HCT116 (cell line): ENCODE results near the gene PPY. TPM values are rescaled to one million over a fixed set of nuclear protein-coding genes. Genes with fewer than 3 reads are reported as not detected.

ENCODE experiments used
- ATAC-seq: fragments of 200-7000 bp; cut with Tn5 transposase; 2 replicates; pipeline ENCODE4 v1.9.1; 2020; ENCODE audit warnings: mild to moderate bottlenecking, moderate library complexity
- BruUV-seq: library from RNA; stranded (reverse); fragments of 400-500 nt; replicated peaks from 2 replicates; lab custom pipeline; 2021; lab: Mats Ljungman, UMichigan
- CTCF ChIA-PET: fragments of 300-600 bp; sonication (Branson Sonifier 250); formaldehyde crosslinking; loops from one replicate; lab custom pipeline; 2021; ENCODE audit warnings: antibody characterized with exemption; lab: Charles Lee
- POLR2A ChIA-PET: fragments of 300-600, 350-600 bp; sonication (Branson Sonifier 250); formaldehyde crosslinking; loops from one replicate; lab custom pipeline; 2021; ENCODE audit warnings: antibody characterized with exemption; lab: Charles Lee
- RAD21 ChIA-PET, 2 experiments: fragments of 300-600 bp; sonication (Branson Sonifier 250); formaldehyde crosslinking; loops; one replicate each; lab custom pipeline; 2023; ENCODE audit warnings: low total read pairs in 2 of 2; ENCODE audit not compliant: uncharacterized antibody in 2 of 2, unreplicated experiment in 2 of 2, low non-redundant PET in 1 of 2; lab: Charles Lee
- DNase-seq: peaks from one replicate; pipeline ENCODE4 v3.0.0-alpha.2; 2010; ENCODE audit warnings: low read depth, low spot score
- H2AFZ ChIP-seq: fragments of 200-600 bp; shearing (Covaris generic), sonication (generic); 2 replicates; pipeline ENCODE4 v1.6.1; 2017; ENCODE audit warnings: low read depth, mixed run types, mixed read lengths, antibody characterized with exemption, low read length; ENCODE audit not compliant: poor library complexity, severe bottlenecking
- H3K27ac ChIP-seq: 2 replicates; pipeline ENCODE4 v1.5.1; 2012; ENCODE audit warnings: low read depth, low read length
- H3K27me3 ChIP-seq: fragments of 200-600 bp; sonication (generic); 2 replicates; pipeline ENCODE4 v1.6.1; 2016; ENCODE audit warnings: mixed run types, low read length, mixed read lengths; ENCODE audit not compliant: insufficient read depth
- H3K36me3 ChIP-seq, 2 experiments: fragments of 200-500 bp in 1 of 2; fragments of 200-600 bp in 1 of 2; sonication (Bioruptor generic) in 1 of 2; sonication (generic) in 1 of 2; 2 replicates each; pipeline versions ENCODE4 v1.5.1 to v1.6.1; 2014 to 2016; ENCODE audit warnings: low read length in 2 of 2, inconsistent platforms in 1 of 2, mixed read lengths in 1 of 2, mixed run types in 1 of 2; ENCODE audit not compliant: insufficient read depth in 2 of 2, control insufficient read depth in 1 of 2
- H3K4me1 ChIP-seq, 2 experiments: fragments of 200-600 bp in 1 of 2; sonication (generic) in 1 of 2; 2 replicates each; pipeline versions ENCODE4 v1.5.1 to v1.6.1; 2012 to 2017; ENCODE audit warnings: low read length in 2 of 2, inconsistent platforms in 1 of 2, mild to moderate bottlenecking in 1 of 2, mixed read lengths in 1 of 2, mixed run types in 1 of 2, moderate library complexity in 1 of 2; ENCODE audit not compliant: insufficient read depth in 2 of 2, control insufficient read depth in 1 of 2
- H3K4me2 ChIP-seq: fragments of 200-600 bp; sonication (generic); 2 replicates; pipeline ENCODE4 v1.6.1; 2017; ENCODE audit warnings: mixed run types, low read length, mixed read lengths
- H3K4me3 ChIP-seq, 2 experiments: fragments of 200-600 bp in 1 of 2; sonication (generic) in 1 of 2; replicated peaks in 1 of 2; 2 replicates each; pipeline ENCODE4 v1.5.1; 2011 to 2016; ENCODE audit warnings: low read length in 2 of 2, control low read depth in 1 of 2, low read depth in 1 of 2, mild to moderate bottlenecking in 1 of 2, mixed read lengths in 1 of 2, mixed run types in 1 of 2
- H3K79me2 ChIP-seq: fragments of 200-600 bp; sonication (generic); 2 replicates; pipeline ENCODE4 v1.6.1; 2017; ENCODE audit warnings: mild to moderate bottlenecking, mixed run types, low read length, moderate library complexity, mixed read lengths; ENCODE audit not compliant: insufficient read depth
- H3K9ac ChIP-seq: fragments of 200-600 bp; sonication (generic); 2 replicates; pipeline ENCODE4 v1.6.1; 2016; ENCODE audit warnings: low read length, mixed read lengths
- H3K9me2 ChIP-seq: fragments of 200-600 bp; sonication (generic), shearing (Covaris generic); 2 replicates; pipeline ENCODE4 v1.6.1; 2017; ENCODE audit warnings: mixed run types, mild to moderate bottlenecking, moderate library complexity; ENCODE audit not compliant: insufficient read depth
- H3K9me3 ChIP-seq, 2 experiments: fragments of 200-500 bp in 1 of 2; fragments of 200-600 bp in 1 of 2; sonication (Bioruptor generic) in 1 of 2; sonication (generic) in 1 of 2; 2 replicates each; pipeline ENCODE4 v1.6.1; 2014 to 2017; ENCODE audit warnings: low read length in 2 of 2, mixed read lengths in 2 of 2, inconsistent platforms in 1 of 2, low read depth in 1 of 2, mild to moderate bottlenecking in 1 of 2, mixed run types in 1 of 2, moderate library complexity in 1 of 2; ENCODE audit not compliant: control insufficient read depth in 1 of 2, insufficient read depth in 1 of 2
- H4K20me1 ChIP-seq: fragments of 200-600 bp; sonication (generic), shearing (Covaris generic); 2 replicates; pipeline ENCODE4 v1.6.1; 2017; ENCODE audit warnings: mixed run types, mild to moderate bottlenecking, moderate library complexity; ENCODE audit not compliant: insufficient read depth
- CEBPB ChIP-seq: IDR thresholded peaks from 2 replicates; pipeline ENCODE4 v1.6.1; 2012; ENCODE audit warnings: low read depth
- CTCF ChIP-seq, 3 experiments: fragments of 200-600 bp in 1 of 3; sonication (generic) in 1 of 3; IDR thresholded peaks in 2 of 3; conservative IDR thresholded peaks in 1 of 3; 2 replicates each; pipeline ENCODE4 v1.5.1; 2012 to 2017; ENCODE audit warnings: low read depth in 2 of 3, low read length in 2 of 3, antibody characterized with exemption in 1 of 3, borderline replicate concordance in 1 of 3, control low read depth in 1 of 3, mild to moderate bottlenecking in 1 of 3, mixed read lengths in 1 of 3, mixed run types in 1 of 3, moderate library complexity in 1 of 3; ENCODE audit not compliant: insufficient read depth in 1 of 3
- EGR1 ChIP-seq: IDR thresholded peaks from 2 replicates; pipeline ENCODE4 v1.6.1; 2012; ENCODE audit warnings: low read depth
- EZH2 ChIP-seq: fragments of 200-600 bp; sonication (generic); IDR thresholded peaks from 2 replicates; pipeline ENCODE4 v1.6.1; 2017; ENCODE audit warnings: antibody characterized with exemption, mixed run types
- JUND ChIP-seq: IDR thresholded peaks from 2 replicates; pipeline ENCODE4 v1.6.1; 2012
- POLR2AphosphoS5 ChIP-seq: IDR thresholded peaks from 2 replicates; pipeline ENCODE4 v1.6.1; 2011; ENCODE audit warnings: mild to moderate bottlenecking, low read depth, low read length, moderate library complexity
- RAD21 ChIP-seq: IDR thresholded peaks from 2 replicates; pipeline ENCODE4 v1.6.1; 2012; ENCODE audit warnings: low read depth, mild to moderate bottlenecking
- SP1 ChIP-seq: IDR thresholded peaks from 2 replicates; pipeline ENCODE4 v1.6.1; 2012; ENCODE audit warnings: low read depth
- TCF7L2 ChIP-seq: IDR thresholded peaks from 2 replicates; pipeline ENCODE4 v1.7.0; 2011; ENCODE audit warnings: borderline replicate concordance, inconsistent platforms; ENCODE audit not compliant: insufficient read depth, insufficient read length; ENCODE audit errors: extremely low read depth
- ZBTB33 ChIP-seq: IDR thresholded peaks from 2 replicates; pipeline ENCODE4 v1.6.1; 2011; ENCODE audit warnings: mild to moderate bottlenecking, low read length, moderate library complexity; ENCODE audit not compliant: insufficient replicate concordance; ENCODE audit errors: extremely low read depth
- ZFX ChIP-seq: fragments of 450-650 bp; IDR thresholded peaks from 2 replicates; pipeline ENCODE4 v1.6.1; 2017
- intact Hi-C: fragments of 100-400 bp; cut with micrococcal nuclease; formaldehyde crosslinking; loops from 2 replicates; pipeline ENCODE4 v1.10.0; 2022
- total RNA-seq: library from RNA; stranded (reverse); gene quantifications from one replicate; pipeline ENCODE4 v1.2.1, GENCODE V29; 2021; ENCODE audit not compliant: unreplicated experiment

The PPY gene
- total RNA-seq, 1 experiment from 2014 or later = not detected

- TF ChIP-seq EZH2 (no peak), JUND (no peak), CEBPB (no peak), SP1 (no peak), TCF7L2 (no peak)
Observed at GRCh38 chr17:43966276-43966675, 24.0 kb upstream of the PPY start (continued).

GRCh38 chr17:43962479-43962878 is 20.2 kb upstream of the PPY start:
- no peak overlapping the region for H2AFZ ChIP-seq
- H3K36me3 ChIP-seq = no peaks in the 10 kb centered on the region
- no peak overlapping the region for H3K9ac ChIP-seq
- H4K20me1 ChIP-seq = no peaks in the 10 kb centered on the region
- H3K27ac ChIP-seq = no peak overlapping the region
- no peaks in the 10 kb centered on the region; a peak in 1 of 4 replicates for H3K4me1 ChIP-seq
- ATAC-seq (no peak), DNase-seq (no peak)
- ChIA-PET CTCF (no interaction called here), POLR2A (no interaction called here), RAD21 (no interaction called here)
- H3K4me2 ChIP-seq = no peak overlapping the region
- no peaks in the 10 kb centered on the region for H3K9me3 ChIP-seq
- no peaks in the 10 kb centered on the region for H3K9me2 ChIP-seq
- BruUV-seq = no TSS peak
- no peaks in the 10 kb centered on the region for H3K79me2 ChIP-seq
- intact Hi-C loops = no loop called here
- no peaks in the 10 kb centered on the region for H3K27me3 ChIP-seq
- TF ChIP-seq POLR2AphosphoS5 = no peak
- no peak for TF ChIP-seq JUND
- no peak for TF ChIP-seq EGR1
- no peak for TF ChIP-seq ZFX
- no peak for TF ChIP-seq RAD21
- no peak for TF ChIP-seq CTCF (IDR thresholded peaks at IDR 0.05 in 2 of 3, conservative IDR thresholded peaks at IDR 0.05 in 1 of 3; ENCODE audit: borderline replicate concordance in 1 of 3, insufficient read depth in 1 of 3, low read depth in 2 of 3, low read length in 2 of 3)
- TF ChIP-seq TCF7L2 = no peak
- no peak for TF ChIP-seq ZBTB33
- no peak overlapping the region for H3K4me3 ChIP-seq
